DMS79 (cell line): ENCODE measurements around the gene DAPK2.
"Not testable (repeated sequence)": the region's sequence is repeated elsewhere in the genome, so short reads cannot be mapped to it uniquely, and the experiment has no call there.

ENCODE experiments used
- DNase-seq: peaks from one replicate; lab custom pipeline; 2025; lab: John Stamatoyannopoulos, UW

Gene DAPK2

DNA sequence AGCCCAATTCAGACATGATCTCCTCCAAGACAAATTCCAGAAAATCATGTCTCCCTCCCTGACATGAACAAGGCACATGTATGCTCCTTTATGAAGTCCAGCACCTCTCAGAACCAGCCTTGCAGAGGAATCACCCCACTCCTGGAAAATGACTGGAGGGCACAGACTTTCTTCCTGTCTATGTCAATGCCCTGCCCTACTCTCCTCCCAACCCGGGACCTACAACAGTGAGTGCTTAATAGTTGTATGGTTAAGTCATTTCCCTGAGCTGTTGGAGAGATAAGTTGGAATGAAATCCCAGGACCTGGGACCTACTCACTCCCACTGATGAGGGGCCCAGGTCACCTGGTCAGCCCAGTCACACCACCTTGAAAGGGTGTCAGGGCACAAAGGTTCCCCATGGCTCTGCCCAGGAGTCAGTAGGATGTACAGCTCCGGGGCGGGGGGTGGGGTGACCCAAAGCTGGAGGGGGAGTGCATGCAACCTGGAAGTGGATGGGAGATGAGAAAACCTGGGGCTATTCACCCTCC is 132.4 kb downstream of the DAPK2 start:
- no peak for DNase-seq

DNA sequence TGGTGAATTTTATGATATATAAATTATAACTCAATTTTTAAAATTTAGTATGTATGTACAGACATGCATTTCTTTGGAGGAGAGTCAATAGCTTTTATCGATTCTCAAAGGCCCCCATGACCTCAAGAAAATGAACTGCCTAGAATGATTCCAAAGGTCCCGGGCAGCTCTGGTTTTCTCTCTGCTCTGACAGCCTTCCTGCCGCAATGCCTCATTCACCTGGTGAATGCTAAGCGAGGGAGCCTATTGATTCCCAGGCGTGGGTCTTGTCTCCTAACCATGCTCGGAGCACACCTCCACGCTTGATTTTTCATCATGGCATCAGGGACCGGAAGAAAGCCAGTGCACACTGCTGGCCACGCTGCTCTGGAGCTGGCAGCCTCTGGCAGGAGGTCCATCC is 132.9 kb downstream of the DAPK2 start:
- no peak for DNase-seq

DNA sequence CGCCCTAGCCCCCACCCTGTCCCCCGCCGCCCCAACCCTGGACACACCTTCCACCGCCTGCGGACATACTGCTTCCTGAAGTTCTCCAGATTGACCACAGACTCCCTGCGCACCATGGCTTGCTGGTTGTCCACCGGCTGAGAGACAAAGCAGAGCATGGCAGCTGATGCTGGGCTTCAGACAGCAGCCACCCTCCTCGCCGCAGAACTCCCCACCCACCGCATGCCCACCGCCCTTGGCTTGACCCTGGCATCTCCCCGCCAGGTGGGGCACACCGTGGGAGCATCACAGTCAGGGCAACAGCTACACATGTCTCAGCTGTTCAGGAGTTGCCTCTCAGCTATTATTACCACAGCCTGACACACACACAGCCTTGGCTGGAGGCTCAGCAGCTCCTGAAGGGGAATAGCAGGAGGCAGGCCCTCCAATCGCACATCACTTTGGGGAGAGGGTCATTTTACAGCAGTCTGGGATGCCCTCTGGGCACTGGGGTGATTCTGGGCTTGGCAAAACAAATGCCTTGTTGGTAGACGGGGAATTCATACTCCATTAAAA is 134.1 kb downstream of the DAPK2 start:
- DNase-seq: no peak

DNA sequence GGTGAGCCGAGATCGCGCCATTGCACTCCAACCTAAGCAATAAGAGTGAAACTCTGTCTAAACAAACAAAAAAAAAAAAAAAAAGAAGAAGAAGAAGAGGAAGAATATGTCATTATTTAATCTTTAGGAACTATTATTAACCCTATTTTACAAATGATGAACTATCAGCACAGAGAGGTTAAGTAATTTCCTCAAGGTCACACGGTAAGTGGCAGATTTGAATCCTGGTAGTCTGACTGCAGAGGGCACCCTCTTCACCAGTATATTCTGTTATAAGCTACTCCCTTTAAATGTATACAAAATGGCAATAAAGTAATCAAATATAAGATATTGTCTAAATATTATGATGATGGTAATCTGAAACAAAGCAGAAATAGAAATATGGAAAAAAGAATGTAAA is 135.1 kb downstream of the DAPK2 start:
- DNase-seq: no peak

DNA sequence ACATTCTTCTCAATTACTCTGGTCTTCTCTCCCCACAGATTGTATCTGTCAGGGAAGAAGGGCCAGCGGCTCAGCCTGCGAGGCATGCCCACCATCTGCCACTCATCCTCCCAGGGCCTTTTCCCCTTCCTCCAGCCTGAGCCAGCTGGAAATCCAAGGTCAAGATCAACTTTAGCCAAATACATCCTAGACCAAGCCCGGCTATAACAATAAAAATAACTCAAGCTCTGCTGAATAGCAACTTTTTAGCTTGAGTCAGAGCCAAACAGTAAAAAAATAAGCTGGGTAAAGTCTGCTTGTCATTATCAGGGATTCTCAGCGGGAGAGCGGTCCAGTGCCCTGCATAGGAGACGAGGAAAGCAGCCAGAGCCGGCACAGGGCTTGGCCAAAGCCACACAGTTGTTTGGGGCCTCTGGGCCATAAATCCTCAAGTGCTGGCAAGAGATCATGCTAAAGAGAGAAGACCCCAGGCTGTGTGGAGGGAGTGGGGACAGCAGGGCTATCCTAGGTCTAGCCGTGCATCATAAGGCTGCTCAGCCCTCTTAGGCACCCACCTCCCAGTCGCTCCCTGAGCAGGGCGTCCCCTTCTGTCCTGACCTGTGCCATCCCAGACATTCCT is 136.4 kb downstream of the DAPK2 start:
- no peak for DNase-seq

DNA sequence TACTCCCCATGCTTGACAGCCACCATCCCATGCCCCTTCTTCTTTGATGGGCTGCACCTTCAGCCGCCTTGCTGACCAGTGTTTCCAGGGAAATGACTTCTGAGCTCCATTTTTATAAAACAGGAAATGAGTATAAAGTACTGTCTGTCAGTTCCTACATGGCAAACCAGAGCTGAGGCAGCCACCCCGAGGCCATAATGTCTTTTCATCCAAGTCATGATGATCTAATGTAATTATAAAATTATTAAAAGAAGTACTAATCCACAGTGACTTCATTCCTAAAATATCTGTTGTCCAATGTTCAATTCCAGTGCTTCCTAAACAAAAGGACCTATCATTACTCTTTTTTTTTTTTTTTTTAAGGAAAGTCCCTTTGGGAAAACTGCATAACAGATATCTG is 137.3 kb downstream of the DAPK2 start:
- DNase-seq: no peak

DNA sequence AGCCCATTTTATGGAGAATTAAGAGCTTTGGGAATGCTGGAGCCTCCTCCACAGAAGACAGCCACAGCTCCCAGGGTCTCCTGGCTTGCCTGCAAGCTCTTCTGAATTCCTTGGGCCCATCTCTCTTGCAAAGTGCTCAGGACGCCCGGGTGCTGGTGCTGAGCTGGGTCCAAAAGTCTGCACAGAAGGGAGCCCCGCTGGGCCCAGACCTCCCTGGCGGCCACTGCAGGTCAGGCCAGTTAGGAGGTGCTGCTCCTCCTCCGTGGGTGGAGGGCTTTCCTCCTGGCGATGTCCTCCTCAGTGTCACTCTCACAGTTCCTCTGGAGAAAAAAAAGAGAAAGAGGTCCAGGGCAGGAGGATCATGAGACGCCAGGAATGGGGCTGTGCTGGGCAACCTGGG is 138.0 kb downstream of the DAPK2 start:
- no peak for DNase-seq

DNA sequence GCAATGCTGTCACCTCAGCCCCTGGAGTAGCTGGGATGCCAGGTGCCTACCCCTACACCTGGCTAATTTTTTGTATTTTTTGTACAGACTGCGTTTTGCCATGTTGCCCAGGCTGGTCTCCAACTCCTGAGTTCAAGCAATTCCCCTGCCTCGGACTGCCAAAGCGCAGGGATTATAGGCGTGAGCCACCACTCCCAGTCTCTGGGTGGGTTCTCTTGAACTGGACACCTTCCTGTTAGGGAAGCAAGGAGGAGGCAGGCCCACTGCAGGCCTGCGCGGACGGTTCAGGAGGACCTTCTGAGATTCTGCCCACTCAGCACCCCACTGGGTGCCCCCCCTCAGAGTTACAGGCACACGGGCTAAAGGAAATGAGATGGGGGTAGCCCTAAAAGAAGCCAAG is 138.8 kb downstream of the DAPK2 start:
- DNase-seq: no peak

DNA sequence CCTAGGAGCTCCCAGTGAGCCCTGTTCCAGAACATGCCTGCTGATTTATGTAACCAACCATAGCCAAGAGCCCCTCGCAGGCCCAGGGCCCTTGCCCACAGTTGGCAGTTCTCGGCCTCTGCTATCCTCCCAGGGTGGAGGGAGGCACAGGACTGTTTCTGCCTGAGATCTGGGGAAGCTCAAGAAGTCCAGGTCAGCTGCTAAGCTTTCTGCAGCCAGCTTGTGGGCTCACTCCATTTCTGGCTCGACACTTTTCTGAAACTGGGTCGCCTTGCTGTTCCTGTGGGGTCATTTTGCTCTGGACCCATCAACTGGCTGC is 140.1 kb downstream of the DAPK2 start:
- DNase-seq: no peak

DNA sequence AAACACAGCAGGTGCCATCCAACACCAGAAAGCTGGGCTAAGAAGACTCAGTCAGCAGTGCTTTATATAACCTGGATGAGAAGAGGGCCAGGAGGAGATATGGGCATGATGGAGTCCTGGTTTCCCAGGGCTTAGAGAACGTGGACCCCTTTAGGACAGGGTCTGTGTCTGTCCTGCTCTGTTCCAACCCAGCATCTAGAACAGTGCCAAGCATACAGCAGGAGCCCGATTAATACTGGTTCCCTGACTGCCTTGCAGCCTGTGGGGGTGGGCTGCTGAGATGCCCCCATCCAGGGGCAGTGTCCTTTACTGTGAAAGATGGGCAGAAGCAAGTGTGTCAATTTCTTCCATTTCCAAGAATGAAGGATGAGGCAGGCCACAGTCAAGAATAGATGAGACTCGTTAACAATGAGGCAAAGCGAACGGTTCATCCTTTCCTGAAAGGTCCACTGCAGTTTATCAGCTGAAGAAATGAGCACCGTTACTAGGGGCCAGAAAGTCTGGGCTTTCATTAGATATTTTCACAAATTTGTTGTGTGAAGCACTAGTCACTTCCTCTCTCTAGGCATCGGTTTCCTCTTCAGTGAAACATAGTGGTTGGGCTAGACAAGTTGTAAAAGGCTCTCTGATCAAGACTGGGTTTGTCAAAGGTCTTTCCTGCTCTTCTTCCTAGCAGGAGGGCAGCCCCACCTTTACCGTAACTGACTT is 140.6 kb downstream of the DAPK2 start:
- no peak for DNase-seq

DNA sequence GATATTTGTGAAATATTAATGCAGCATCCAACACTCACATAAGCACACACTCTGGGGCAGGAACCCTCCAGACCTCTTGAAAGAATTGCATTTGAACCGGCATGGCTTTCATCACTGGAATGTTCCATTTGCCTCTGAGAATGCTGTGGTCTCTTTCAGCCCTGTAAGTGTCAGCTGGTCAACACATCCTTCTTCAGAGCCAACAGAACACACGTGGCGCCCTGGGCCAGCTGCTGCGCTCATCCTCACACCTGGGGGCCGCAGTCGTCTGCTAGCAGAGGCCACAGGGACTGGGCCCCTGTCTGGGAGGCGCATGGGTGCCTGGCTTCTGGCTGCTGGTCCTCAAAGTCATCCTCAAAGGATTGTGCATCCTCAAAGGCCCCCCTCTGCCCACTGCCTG is 141.2 kb downstream of the DAPK2 start:
- no peak for DNase-seq

DNA sequence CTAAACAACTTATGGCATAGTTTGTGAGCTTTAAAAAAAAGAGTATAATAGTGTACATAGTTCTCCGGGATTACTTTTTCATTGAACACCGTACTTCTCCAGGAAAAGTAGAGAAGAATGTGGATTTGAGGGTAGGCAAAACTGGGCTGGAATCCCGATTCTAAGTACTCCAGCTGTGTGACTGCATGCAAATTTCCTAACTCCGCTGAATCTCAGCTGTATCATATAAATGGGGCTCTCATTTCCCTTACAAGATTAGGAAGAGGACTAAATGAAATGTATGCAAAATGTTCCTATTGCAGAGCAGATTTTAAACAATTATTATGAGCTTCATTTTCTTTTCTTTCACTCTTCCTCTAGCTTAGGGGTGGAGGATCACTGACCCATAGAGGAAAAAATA is 142.2 kb downstream of the DAPK2 start:
- no peak for DNase-seq

DNA sequence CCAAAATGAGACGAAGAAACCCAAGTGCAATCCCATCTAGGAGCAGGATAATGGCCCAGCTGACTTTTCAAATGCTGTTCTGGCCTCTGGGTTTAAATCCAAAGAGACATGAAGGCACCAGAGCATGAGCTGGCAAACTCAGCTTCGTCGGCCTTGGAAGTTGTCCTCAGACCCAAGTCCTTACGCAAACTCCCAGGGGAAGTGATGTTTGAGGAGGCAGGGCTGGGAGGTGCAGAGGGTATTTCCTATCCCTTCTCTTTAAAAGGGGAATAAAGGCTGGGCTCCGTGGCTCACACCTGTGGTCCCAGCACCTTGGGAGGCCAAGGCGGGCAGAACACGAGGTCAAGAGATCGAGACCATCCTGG is 143.6 kb downstream of the DAPK2 start:
- no peak for DNase-seq

DNA sequence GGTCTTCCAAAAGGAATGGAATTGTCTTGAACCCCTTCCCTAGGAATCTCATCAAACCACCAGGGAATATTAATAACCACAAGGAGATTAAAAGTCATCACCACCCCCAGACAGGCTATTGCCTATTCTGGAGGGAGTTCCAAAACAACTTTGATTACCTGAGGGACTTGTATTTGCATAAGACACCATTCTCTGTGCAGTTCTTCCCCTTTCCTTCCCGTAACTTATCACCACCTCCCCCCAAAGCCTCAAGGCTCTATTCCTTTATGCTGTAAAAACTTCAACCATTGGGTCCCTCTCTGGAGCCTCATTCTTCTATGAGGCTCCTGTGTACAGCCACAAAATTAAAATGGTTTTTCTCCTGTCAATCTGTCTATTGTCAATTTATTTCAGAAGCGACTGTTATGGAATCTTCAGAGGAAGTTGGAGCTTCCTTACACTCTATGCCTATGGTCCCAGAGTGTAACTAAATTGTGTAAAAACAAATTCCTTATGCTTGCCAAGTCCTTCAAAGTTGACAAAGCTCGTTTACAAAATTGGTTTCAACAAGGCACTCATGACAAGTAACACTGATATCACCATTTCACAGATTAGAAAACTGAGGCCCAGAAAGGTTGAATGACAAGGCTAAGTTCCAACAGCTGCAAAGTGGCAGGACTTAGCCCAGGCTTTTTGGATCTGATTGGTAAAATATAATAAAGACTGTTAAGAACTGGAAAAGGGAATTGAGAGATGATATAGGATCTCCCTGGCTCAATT is 144.2 kb downstream of the DAPK2 start:
- DNase-seq: no peak

DNA sequence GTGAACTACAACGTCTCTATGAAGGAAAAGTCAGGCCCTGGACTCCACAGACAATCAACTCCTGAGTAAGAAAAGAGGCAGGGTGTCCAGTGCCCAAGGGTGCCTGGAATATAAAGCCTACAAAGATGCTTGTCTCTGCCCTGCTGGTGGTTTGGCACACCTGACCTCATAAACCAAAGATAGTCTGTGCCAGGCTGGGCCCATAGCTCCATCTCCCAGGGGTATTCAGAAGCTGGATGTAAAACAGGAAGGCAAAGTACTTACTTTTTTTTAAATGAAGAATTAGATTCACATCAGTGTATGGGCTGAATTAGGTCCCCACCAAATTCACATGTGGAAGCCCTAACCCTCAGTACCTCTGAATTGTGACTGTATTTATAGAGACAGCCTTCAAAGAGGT is 146.0 kb downstream of the DAPK2 start:
- DNase-seq: no peak

DNA sequence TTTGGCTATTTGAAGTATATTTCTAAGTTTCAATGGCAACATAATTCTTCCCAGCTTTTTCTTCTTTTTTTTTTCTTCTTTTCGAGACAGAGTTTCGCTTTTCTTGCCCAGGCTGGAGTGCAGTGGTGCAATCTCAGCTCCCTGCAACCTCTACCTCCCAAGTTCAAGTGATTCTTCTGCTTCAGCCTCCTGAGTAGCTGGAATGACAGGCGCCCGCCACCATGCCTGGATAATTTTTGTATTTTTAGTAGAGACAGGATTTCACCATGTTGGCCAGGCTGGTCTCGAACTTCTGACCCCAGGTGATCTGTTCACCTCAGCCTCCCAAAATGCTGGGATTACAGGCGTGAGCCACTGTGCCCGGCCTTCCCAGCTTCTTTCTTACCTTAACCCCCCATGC is 146.7 kb downstream of the DAPK2 start:
- not testable (repeated sequence) for DNase-seq

DNA sequence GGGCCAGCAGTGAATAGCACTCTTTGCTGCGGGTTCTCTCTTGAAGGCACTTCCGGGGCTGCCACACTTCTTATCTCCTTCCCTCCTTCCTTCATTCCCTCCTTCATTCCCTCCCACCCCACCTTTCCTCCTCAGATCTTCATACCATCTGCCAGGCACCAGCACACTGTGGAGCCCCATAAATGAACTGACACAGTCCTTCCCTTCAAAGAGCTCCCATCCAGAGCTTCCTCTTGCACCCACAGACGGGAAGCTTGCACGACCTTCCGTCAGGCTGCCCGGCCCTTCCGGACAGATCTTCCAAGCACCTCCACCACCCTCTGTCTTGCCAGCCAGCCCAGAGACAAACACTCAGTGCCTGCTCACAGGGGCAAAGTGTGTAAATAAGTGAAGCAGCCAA is 147.1 kb downstream of the DAPK2 start:
- DNase-seq: no peak

DNA sequence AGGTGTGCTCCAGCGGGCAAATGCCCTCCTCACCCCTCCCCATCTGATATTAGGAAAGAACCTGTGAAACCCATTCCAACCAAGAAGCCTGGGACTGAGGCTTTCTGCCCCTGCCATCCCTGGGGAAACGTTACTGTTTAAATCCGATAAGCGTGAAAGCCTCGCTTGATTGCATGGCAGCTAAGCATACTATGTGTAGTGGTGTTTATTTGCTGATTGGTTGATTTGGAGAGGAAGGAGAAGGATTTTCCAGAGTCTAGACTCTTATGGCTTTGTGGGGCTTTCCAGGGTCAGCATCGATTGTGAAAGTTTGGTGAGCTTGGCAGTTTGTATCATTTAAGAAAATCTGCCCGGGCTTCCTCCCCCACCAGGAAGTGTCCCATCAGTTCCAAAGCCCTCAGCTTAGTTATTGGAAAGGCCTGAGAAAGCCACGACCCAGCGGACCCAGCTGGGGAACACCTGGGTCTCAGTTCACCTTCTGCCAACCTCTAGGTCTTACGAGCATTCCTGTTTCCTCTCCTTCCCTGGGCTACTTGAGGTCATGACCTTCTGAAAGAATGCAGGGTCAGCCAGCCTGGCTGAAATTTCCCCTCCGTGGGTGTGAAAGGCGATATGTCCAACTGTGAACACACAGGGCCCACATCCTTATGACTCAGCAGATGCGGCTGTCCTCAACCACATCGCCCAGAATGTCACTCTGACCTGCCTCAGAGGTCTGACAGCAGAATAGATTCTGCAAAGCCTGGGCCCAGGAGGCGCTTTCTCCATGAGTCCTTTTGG is 149.8 kb downstream of the DAPK2 start:
- DNase-seq: no peak

DNA sequence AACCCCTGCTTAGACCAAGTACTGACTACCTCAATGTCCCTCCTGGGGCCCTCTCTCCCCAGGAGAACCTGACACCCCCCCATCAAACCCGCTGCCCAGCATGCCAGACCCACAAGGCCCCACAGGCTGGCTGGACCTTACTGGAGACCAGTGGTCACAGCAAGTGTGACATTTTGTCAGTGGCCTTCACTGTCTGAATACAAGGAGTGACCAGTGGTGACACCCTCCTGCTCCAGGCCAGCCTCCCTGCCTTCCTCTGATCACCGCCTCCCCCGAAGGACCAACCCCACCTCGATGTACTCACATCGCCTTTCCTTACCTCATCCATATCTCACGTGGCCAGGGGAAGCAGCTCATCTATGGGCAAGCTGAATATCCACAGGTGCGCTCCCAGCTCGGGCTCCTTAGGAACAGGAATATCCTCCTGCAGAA is 150.5 kb downstream of the DAPK2 start:
- DNase-seq: no peak

DNA sequence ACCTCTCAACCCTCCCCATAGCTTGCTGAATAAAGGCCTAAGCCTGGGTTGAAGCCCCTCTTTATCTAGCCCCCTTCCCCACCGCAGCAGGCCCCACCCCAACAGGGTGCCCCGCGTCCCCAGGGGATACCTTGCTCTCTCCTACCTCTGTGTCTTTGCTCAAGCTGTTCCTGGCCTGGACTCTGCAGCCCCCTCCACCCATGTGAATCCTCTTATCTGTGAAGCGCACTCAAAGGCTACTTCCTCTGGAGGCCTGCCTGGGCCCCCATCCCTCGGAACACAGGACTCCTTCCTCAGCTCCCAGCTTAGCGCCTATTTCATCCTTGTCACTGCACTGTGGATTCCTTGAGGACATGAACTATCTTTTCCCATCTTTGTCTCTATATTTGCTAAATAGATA is 151.1 kb downstream of the DAPK2 start:
- DNase-seq: no peak

DNA sequence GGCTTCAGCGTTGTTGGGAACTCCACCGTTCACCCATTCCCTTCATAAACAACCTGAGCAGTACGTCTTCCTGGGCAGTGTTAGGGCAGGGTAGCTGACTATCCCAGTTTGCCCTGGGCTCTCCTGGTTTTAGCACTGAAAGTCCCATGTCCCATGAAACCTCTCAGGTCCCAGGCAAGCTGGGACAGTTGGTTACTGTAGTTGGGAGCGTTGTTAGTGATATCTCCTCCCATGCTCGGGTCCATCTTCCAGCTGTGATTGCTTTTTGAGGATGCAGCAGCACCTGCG is 151.7 kb downstream of the DAPK2 start:
- DNase-seq: no peak

DNA sequence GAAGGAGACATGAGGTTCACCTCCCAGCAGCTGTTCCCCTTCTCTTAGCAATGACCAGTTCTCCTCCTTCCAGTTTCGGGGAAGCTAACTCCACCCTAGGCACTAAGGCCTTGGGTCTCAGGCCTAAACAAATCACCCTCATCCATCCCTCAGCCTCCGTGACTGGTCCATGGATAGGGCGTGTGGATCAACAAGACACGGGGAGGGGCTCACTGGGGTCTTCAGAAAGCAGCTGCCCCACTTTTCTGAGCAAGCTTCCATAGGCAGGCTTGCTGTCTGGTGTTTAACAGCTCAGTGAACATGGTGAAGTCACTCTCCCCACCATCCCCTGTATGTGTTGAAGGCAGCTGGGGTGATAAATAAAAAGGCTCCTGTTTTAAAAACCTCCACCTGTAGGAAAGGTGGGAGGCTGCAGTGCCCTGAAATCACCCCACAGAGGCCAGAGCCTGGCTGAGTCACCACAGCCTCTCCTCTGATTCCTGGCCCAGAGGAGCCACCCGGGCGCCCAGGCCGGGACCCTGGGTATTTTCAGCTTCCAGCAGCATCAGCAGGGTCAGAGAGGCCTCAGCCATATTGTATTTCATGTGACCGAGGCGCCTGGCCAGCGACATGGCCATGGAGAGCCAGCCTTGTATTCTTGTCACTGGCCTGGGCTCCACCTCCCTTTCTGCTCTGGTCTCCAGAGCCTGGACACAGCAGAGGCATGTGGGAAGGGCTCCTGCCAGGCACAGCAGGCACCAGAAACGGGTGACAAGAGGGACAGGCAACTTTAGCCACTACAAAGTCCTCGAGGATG is 152.2 kb downstream of the DAPK2 start:
- DNase-seq: no peak
